Ishikawa (cell line): ENCODE data around the gene DTWD1.

Experiments used
- EP300 ChIP-seq: IDR thresholded peaks from 2 replicates; pipeline ENCODE4 v1.6.1; 2012; ENCODE audit warnings: borderline replicate concordance
- MAX ChIP-seq: IDR thresholded peaks from 2 replicates; pipeline ENCODE4 v1.6.1; 2012
- REST ChIP-seq: IDR thresholded peaks from 2 replicates; pipeline ENCODE4 v1.6.1; 2012; ENCODE audit warnings: low read depth, mild to moderate bottlenecking
- TAF1 ChIP-seq: IDR thresholded peaks from 2 replicates; pipeline ENCODE4 v1.6.1; 2012; ENCODE audit warnings: low read depth, mild to moderate bottlenecking

DNA sequence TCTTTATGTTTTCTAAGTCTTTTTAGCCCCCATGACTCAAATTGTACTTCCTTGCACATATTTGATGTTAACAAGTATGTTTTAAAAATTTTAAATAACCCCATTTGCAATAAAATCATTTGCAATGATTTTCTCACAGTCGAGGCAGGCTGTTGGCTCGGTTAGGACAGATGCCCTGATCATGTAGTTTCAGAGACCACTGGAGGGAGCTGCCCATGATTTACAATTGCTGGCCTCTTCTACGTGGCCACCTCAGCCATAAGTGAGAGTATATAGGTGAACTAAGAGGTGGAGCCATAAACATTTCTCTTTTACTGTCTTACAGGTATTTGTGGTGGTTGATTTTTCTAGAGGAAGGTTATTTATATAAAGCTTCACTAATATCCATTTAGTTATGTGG, 1.7 kb downstream of the DTWD1 start:
- no peak for TF ChIP-seq MAX
- TF ChIP-seq REST = no peak
- TF ChIP-seq EP300 = no peak
- no peak for TF ChIP-seq TAF1
